ENCODE data around the gene RPTOR.
A peak's percentile ranks its signal among the peaks of the same experiment; 100 is the strongest.

RPTOR gene

DNA sequence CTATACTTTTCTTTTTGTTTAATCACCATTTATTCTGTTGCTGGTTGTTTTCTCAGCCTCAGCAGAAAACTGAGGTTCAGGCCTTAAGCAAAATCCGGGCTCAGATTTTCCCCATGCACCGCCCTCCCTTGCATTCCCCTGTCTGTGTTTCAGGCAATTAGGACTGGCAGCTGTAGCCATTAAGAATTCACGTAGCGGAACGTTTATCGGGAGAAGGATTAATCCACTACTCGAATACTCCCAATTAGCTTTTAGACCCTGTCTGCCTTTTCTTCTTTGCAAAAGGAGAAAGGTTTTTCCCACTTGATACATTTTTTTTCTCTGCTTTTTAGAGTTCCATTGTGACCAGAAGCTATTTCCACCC is 173.1 kb downstream of the RPTOR start:
- Histone ChIP-seq H3K27me3 (replicated peaks) (no peaks in the 10 kb centered on the region), H3K27ac (no peak overlapping the region), H3K4me3 (ENCODE audit: low read depth, low read length) (no peak overlapping the region), H3K36me3 (replicated peaks) (no peaks in the 10 kb centered on the region)
- in situ Hi-C loops (cut with HindIII; ENCODE audit: low pct_ligation_motif_present, low sequenced_read_pairs): no loop called here
- TF ChIP-seq, protein P1, sequence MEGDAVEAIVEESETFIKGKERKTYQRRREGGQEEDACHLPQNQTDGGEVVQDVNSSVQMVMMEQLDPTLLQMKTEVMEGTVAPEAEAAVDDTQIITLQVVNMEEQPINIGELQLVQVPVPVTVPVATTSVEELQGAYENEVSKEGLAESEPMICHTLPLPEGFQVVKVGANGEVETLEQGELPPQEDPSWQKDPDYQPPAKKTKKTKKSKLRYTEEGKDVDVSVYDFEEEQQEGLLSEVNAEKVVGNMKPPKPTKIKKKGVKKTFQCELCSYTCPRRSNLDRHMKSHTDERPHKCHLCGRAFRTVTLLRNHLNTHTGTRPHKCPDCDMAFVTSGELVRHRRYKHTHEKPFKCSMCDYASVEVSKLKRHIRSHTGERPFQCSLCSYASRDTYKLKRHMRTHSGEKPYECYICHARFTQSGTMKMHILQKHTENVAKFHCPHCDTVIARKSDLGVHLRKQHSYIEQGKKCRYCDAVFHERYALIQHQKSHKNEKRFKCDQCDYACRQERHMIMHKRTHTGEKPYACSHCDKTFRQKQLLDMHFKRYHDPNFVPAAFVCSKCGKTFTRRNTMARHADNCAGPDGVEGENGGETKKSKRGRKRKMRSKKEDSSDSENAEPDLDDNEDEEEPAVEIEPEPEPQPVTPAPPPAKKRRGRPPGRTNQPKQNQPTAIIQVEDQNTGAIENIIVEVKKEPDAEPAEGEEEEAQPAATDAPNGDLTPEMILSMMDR (IDR thresholded peaks at IDR 0.05; ENCODE audit: low read depth, low read length, missing control alignments): no peak
- DNase-seq: no peak

DNA sequence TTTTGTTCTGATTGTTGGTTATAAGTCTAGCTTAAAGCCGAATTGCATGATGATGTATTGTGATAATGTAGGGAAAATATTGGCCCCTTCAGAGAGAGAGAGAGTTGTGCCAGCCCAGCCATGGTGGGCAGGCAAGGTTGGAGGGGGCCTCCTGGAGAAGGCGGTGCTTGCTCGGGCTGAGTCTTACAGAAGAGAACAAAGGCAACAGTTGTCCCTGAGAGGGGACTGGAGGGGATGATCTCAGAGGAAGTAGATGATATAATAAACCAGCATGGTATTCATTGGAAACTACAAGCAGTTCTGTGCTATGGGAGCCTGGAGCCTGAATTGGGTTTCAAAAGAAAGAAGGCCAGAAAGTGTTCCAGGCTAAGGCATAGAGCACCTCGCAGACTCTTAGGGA is 173.8 kb downstream of the RPTOR start:
- no peak for DNase-seq
- H3K4me3 ChIP-seq (ENCODE audit: low read depth, low read length): no peak overlapping the region
- H3K36me3 ChIP-seq (replicated peaks): no peaks in the 10 kb centered on the region
- in situ Hi-C loops (cut with HindIII; ENCODE audit: low pct_ligation_motif_present, low sequenced_read_pairs): no loop called here
- TF ChIP-seq, protein P1 (IDR thresholded peaks at IDR 0.05; ENCODE audit: low read depth, low read length, missing control alignments): no peak
- H3K27me3 ChIP-seq (replicated peaks): no peaks in the 10 kb centered on the region
- H3K27ac ChIP-seq: no peak overlapping the region

DNA sequence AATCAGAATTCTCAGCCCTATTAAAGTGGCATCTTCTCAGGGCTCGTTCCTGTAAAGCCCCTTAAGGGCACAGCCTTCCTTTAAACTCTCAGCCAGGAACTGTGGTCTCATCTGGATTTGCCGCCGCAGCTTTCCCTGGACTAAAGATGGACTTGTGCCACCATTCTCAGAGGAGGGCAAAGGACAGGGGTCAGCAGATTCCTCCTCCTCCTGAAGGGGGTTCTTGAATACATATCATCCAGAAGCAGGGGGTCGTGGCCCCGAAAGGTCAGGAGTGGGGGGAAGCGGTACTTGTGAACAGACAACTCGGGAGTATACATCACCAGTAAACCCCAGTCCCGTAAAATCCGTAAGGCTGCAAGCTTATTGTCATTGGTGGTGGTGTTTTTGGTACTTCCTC is 174.8 kb downstream of the RPTOR start:
- Histone ChIP-seq H3K27ac (no peak overlapping the region), H3K27me3 (replicated peaks) (no peaks in the 10 kb centered on the region), H3K36me3 (replicated peaks) (no peaks in the 10 kb centered on the region), H3K4me3 (ENCODE audit: low read depth, low read length) (no peak overlapping the region)
- TF ChIP-seq, protein P1 (IDR thresholded peaks at IDR 0.05; ENCODE audit: low read depth, low read length, missing control alignments): no peak
- no peak for DNase-seq
- in situ Hi-C loops (cut with HindIII; ENCODE audit: low pct_ligation_motif_present, low sequenced_read_pairs): no loop called here

DNA sequence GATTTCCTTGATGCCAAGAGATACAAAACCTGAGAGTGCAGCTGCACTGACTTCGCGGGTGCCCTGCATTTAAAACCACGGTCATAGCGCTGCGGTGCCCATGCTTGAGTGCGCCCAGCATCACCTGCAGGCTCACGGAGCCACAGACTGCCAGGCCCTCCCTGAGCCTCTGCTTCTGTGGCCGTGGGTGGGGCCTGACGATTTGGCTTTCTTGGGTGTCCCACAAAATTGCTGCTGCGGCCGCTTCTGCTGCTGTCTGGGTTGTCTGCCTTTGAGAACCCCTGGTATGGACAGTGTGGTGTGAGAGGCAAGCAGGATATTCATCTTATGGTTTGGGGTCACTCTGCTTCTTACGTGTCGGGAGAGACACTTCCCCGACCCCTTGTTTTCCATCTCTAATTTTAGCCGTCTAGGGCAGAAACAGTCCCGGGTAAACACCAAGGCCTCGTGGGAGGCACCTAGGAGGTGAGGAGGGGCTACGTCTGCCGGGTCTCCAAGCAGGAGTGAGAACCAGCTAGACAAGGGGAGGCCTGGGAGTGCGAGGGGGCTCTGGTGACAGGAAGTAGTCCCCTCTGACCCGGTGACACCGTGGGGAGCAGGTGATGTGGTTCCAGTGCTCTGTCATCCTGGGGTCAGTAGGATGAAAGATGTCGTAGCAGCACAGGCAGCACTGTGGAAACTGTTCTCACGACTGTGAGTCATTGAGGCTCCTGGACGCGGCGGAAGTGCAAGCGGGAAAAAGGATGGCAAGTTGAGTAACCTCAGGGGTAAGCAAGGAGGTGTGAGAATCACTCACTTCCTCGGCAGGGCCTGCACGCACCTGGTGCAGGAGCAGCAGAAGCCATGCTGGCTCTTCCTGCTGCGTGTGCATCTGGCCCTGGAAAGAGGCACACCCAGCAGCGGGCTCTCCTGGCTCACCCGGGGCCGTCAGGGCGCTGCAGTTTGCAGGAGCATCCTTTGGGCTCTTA is 176.3 kb downstream of the RPTOR start:
- TF ChIP-seq, protein P1 (IDR thresholded peaks at IDR 0.05; ENCODE audit: low read depth, low read length, missing control alignments): no peak
- peak overlapping the region; percentile 81 for H3K27ac ChIP-seq
- H3K27me3 ChIP-seq (replicated peaks): no peaks in the 10 kb centered on the region
- no peaks in the 10 kb centered on the region for H3K36me3 ChIP-seq (replicated peaks)
- peak; percentile 88 for DNase-seq
- H3K4me3 ChIP-seq (ENCODE audit: low read depth, low read length): no peak overlapping the region
- in situ Hi-C loops (cut with HindIII; ENCODE audit: low pct_ligation_motif_present, low sequenced_read_pairs): no loop called here

DNA sequence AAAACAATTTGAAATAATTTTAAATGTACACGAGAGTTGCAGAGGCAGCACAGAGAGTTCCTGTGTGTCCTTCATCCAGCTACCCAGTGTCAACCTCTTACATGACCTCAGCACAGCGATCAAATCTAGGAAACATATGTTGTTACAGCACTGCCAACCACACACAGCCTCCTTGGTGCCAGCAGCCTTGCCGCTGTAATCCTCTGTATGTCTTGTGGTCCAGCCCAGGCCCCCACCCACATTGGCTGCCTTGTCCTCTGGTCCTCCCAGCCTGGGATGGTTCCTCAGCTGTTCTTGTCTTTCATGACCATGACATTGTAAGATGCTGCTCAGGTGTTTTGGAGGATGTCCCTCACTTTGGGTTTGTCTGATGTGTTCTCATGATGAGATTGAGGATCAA is 178.0 kb downstream of the RPTOR start:
- Histone ChIP-seq H3K27ac (no peak overlapping the region), H3K4me3 (ENCODE audit: low read depth, low read length) (no peak overlapping the region), H3K27me3 (replicated peaks) (no peaks in the 10 kb centered on the region), H3K36me3 (replicated peaks) (no peaks in the 10 kb centered on the region)
- DNase-seq: no peak
- in situ Hi-C loops (cut with HindIII; ENCODE audit: low pct_ligation_motif_present, low sequenced_read_pairs): no loop called here
- TF ChIP-seq, protein P1 (IDR thresholded peaks at IDR 0.05; ENCODE audit: low read depth, low read length, missing control alignments): no peak
